NT2/D1 (cell line): ENCODE results near the gene DISP2.
A peak's percentile ranks its signal among the peaks of the same experiment; 100 is the strongest.

ENCODE experiments used
- DNase-seq: peaks from one replicate; pipeline ENCODE4 v3.0.0-alpha.2; 2011; ENCODE audit warnings: low read depth, low spot score
- H3K27me3 ChIP-seq: 2 replicates; pipeline ENCODE4 v1.6.0; 2011; ENCODE audit warnings: mild to moderate bottlenecking; ENCODE audit not compliant: insufficient read length, insufficient read depth
- H3K36me3 ChIP-seq: 2 replicates; pipeline ENCODE4 v1.6.1; 2011; ENCODE audit warnings: mild to moderate bottlenecking, low read length, mixed read lengths; ENCODE audit not compliant: insufficient read depth, insufficient read length
- H3K4me1 ChIP-seq: 2 replicates; pipeline ENCODE4 v1.5.1; 2011; ENCODE audit not compliant: insufficient read depth, insufficient read length
- H3K4me3 ChIP-seq: 2 replicates; pipeline ENCODE4 v1.5.1; 2011; ENCODE audit warnings: low read depth; ENCODE audit not compliant: insufficient read length
- H3K9ac ChIP-seq: 2 replicates; pipeline ENCODE4 v1.6.0; 2011; ENCODE audit warnings: low read depth; ENCODE audit not compliant: insufficient read length
- H3K9me3 ChIP-seq: 2 replicates; pipeline ENCODE4 v1.5.1; 2011; ENCODE audit warnings: mild to moderate bottlenecking, low read length; ENCODE audit not compliant: insufficient read depth
- SUZ12 ChIP-seq: IDR thresholded peaks from 2 replicates; pipeline ENCODE4 v1.6.1; 2011; ENCODE audit not compliant: insufficient read length, insufficient read depth; ENCODE audit errors: extremely low read depth
- YY1 ChIP-seq: IDR thresholded peaks from 2 replicates; pipeline ENCODE4 v1.6.1; 2011; ENCODE audit not compliant: insufficient read length, insufficient read depth
- ZNF274 ChIP-seq: IDR thresholded peaks from 2 replicates; pipeline ENCODE4 v1.6.1; 2011; ENCODE audit warnings: mild to moderate bottlenecking, low read depth, low read length

DISP2 gene

GRCh38 chr15:40389824-40390595 is 32.0 kb downstream of the DISP2 start:
- H3K36me3 ChIP-seq, result peaks cover 78% of the 10 kb centered on the region
- H3K4me1 ChIP-seq, result no peaks in the 10 kb centered on the region
- H3K4me3 ChIP-seq, result no peak overlapping the region
- H3K9me3 ChIP-seq, result no peaks in the 10 kb centered on the region
- no peak overlapping the region for H3K9ac ChIP-seq
- DNase-seq, result no peak
- TF ChIP-seq YY1, result no peak
- TF ChIP-seq SUZ12, result no peak
- no peak for TF ChIP-seq ZNF274
- H3K27me3 ChIP-seq, result no peaks in the 10 kb centered on the region

GRCh38 chr15:40392986-40393948 is 35.2 kb downstream of the DISP2 start:
- TF ChIP-seq ZNF274 (no peak), SUZ12 (no peak), YY1 (no peak)
- H3K9me3 ChIP-seq, result no peaks in the 10 kb centered on the region
- no peaks in the 10 kb centered on the region for H3K4me1 ChIP-seq
- no peak for DNase-seq
- peaks cover 54% of the 10 kb centered on the region for H3K36me3 ChIP-seq
- no peaks in the 10 kb centered on the region for H3K27me3 ChIP-seq
- H3K4me3 ChIP-seq, result no peak overlapping the region
- H3K9ac ChIP-seq, result no peak overlapping the region

- Histone ChIP-seq H3K36me3 (peaks cover 27% of the 10 kb centered on the region), H3K27me3 (no peaks in the 10 kb centered on the region), H3K4me3 (no peak overlapping the region), H3K9me3 (no peaks in the 10 kb centered on the region), H3K9ac (no peak overlapping the region), H3K4me1 (no peaks in the 10 kb centered on the region)
- DNase-seq, result no peak
- TF ChIP-seq SUZ12 (no peak), YY1 (no peak), ZNF274 (no peak)
Measured at GRCh38 chr15:40397688-40398412, 39.8 kb downstream of the DISP2 start.

GRCh38 chr15:40398413-40398873 is 40.4 kb downstream of the DISP2 start:
- DNase-seq, result no peak
- H3K4me3 ChIP-seq, result no peak overlapping the region
- H3K9ac ChIP-seq, result no peak overlapping the region
- no peak for TF ChIP-seq ZNF274
- TF ChIP-seq YY1, result no peak
- TF ChIP-seq SUZ12, result no peak
- H3K9me3 ChIP-seq, result no peaks in the 10 kb centered on the region
- no peaks in the 10 kb centered on the region for H3K4me1 ChIP-seq
- no peaks in the 10 kb centered on the region for H3K27me3 ChIP-seq
- peaks cover 22% of the 10 kb centered on the region for H3K36me3 ChIP-seq

DNA sequence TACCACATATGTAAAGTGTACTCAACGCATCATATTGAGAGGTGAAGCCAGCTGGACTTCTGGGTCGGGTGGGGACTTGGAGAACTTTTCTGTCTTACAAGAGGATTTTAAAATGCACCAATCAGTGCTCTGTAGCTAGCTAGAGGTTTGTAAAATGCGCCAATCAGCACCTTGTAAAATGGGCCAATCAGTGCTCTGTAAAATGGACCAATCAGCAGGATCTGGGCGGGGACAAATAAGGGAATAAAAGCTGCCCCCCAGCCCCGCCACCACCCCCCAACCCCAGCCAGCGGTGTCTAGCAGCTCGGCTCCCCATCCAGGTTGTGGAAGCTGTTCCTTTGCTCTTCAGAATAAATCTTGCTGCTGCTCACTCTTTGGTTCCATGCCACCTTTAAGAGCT is 41.4 kb downstream of the DISP2 start:
- TF ChIP-seq ZNF274 (no peak), YY1 (no peak), SUZ12 (no peak)
- DNase-seq, result no peak
- Histone ChIP-seq H3K4me3 (no peak overlapping the region), H3K27me3 (no peaks in the 10 kb centered on the region), H3K9ac (no peak overlapping the region), H3K4me1 (no peaks in the 10 kb centered on the region), H3K36me3 (peaks cover 13% of the 10 kb centered on the region), H3K9me3 (no peaks in the 10 kb centered on the region)

- H3K9ac ChIP-seq, result peak within 1 kb of the TSS; percentile 97
- no peak for TF ChIP-seq ZNF274
- peak; percentile 33 for TF ChIP-seq YY1
- DNase-seq, result peak; percentile 85
- H3K36me3 ChIP-seq, result peaks cover 40% of the 10 kb centered on the region
- H3K27me3 ChIP-seq, result no peaks in the 10 kb centered on the region
- no peaks in the 10 kb centered on the region for H3K9me3 ChIP-seq
- H3K4me3 ChIP-seq, result peak within 1 kb of the TSS; percentile 92
- H3K4me1 ChIP-seq, result no peaks in the 10 kb centered on the region
Measured at GRCh38 chr15:40405501-40406381, 47.7 kb downstream of the DISP2 start, which contains the start of gene IVD. IVD (plus strand) TSS chr15:40405795; CDS start chr15:40405828, 33 bp downstream.
